HepG2 (cell line): ENCODE data around the gene CDKL2. TPM values are rescaled to one million over a fixed set of nuclear protein-coding genes. Genes with fewer than 3 reads are reported as not detected.

ENCODE experiments used
- ADNP ChIP-seq: sonication (generic); formaldehyde crosslinking; IDR thresholded peaks from 2 replicates; pipeline ENCODE4 v1.4.0; 2020; ENCODE audit warnings: missing genetic modification reagents
- ATAD3A ChIP-seq: sonication (generic); formaldehyde crosslinking; IDR thresholded peaks from 2 replicates; pipeline ENCODE4 v1.4.0; 2020; ENCODE audit warnings: missing genetic modification reagents
- BRCA1 ChIP-seq: sonication (generic); formaldehyde crosslinking; IDR thresholded peaks from 2 replicates; pipeline ENCODE4 v1.4.0; 2020; ENCODE audit warnings: missing genetic modification reagents
- FOXK2 ChIP-seq: fragments of 450-650 bp; IDR thresholded peaks from 2 replicates; pipeline ENCODE4 v1.6.1; 2016
- GATA4 ChIP-seq: sonication (generic); IDR thresholded peaks from 2 replicates; pipeline ENCODE4 v1.6.1; 2016; ENCODE audit warnings: antibody characterized with exemption, low read depth, borderline replicate concordance
- GPBP1L1 ChIP-seq: sonication (generic); formaldehyde crosslinking; IDR thresholded peaks from 2 replicates; pipeline ENCODE4 v1.5.0; 2020; ENCODE audit warnings: mild to moderate bottlenecking, missing genetic modification reagents
- HNRNPH1 ChIP-seq: fragments of 200-400 bp; formaldehyde crosslinking; optimal IDR thresholded peaks from 2 replicates; pipeline ENCODE3; 2017; ENCODE audit warnings: mild to moderate bottlenecking, low read depth, low read length
- IKZF5 ChIP-seq: IDR thresholded peaks from 2 replicates; pipeline ENCODE4 v1.6.1; 2018; ENCODE audit warnings: missing genetic modification reagents, mild to moderate bottlenecking, missing compliant biosample characterization
- NR1H2 ChIP-seq: sonication (generic); formaldehyde crosslinking; IDR thresholded peaks from 2 replicates; pipeline ENCODE4 v1.8.1; 2022; ENCODE audit warnings: low read depth, missing genetic modification reagents, borderline replicate concordance
- PLRG1 ChIP-seq: fragments of 450-650 bp; conservative IDR thresholded peaks from 2 replicates; pipeline ENCODE4 v1.6.1; 2016
- SRF ChIP-seq: IDR thresholded peaks from 2 replicates; pipeline ENCODE4 v1.6.1; 2011; ENCODE audit warnings: mild to moderate bottlenecking, low read depth, low read length, moderate library complexity
- THRA ChIP-seq: sonication (generic); formaldehyde crosslinking; IDR thresholded peaks from 2 replicates; pipeline ENCODE4 v1.4.0; 2020; ENCODE audit warnings: missing genetic modification reagents, borderline replicate concordance
- ZBTB3 ChIP-seq: sonication (generic); formaldehyde crosslinking; IDR thresholded peaks from 2 replicates; pipeline ENCODE4 v1.4.0; 2020; ENCODE audit warnings: low read depth, mild to moderate bottlenecking, moderate library complexity, missing genetic modification reagents, borderline replicate concordance
- ZFP36L1 ChIP-seq: sonication (generic); formaldehyde crosslinking; IDR thresholded peaks from 2 replicates; pipeline ENCODE4 v1.8.0; 2022; ENCODE audit warnings: mild to moderate bottlenecking, missing genetic modification reagents, moderate library complexity
- ZHX1 ChIP-seq: sonication (generic); formaldehyde crosslinking; IDR thresholded peaks from 2 replicates; pipeline ENCODE4 v1.8.1; 2022; ENCODE audit warnings: low read depth, mild to moderate bottlenecking, missing genetic modification reagents
- ZNF580 ChIP-seq: IDR thresholded peaks from 2 replicates; pipeline ENCODE4 v1.6.1; 2016; ENCODE audit warnings: low read depth, borderline replicate concordance
- ZNF720 ChIP-seq: sonication (generic); formaldehyde crosslinking; IDR thresholded peaks from 2 replicates; pipeline ENCODE4 v1.4.0; 2020; ENCODE audit warnings: missing genetic modification reagents
- ZNF781 ChIP-seq: sonication (generic); formaldehyde crosslinking; IDR thresholded peaks from 2 replicates; pipeline ENCODE4 v1.5.1; 2020; ENCODE audit warnings: borderline replicate concordance, mild to moderate bottlenecking, missing genetic modification reagents; ENCODE audit errors: not compliant biosample characterization
- ZNF800 ChIP-seq: sonication (generic); formaldehyde crosslinking; IDR thresholded peaks from 2 replicates; pipeline ENCODE4 v1.4.0; 2020; ENCODE audit warnings: missing genetic modification reagents
- ZSCAN12 ChIP-seq: sonication (generic); formaldehyde crosslinking; IDR thresholded peaks from 2 replicates; pipeline ENCODE4 v1.9.0; 2021; ENCODE audit warnings: mild to moderate bottlenecking, missing genetic modification reagents
- polyA plus RNA-seq, 8 experiments: library from polyadenylated mRNA; depleted of rRNA in 3 of 8; stranded (reverse) in 7 of 8; unstranded in 1 of 8; fragments of >200 nt; fragmentation: Illumina TruSeq in 4 of 8; extraction: Trizol in 4 of 8; gene quantifications; 2 replicates each; pipeline versions ENCODE4 v1.2.1 to v1.2.3, GENCODE V29; 2011 to 2016; ENCODE audit warnings: low read depth in 4 of 8, missing spikeins in 1 of 8, mixed read lengths in 1 of 8; ENCODE audit not compliant: insufficient read depth in 1 of 8
- total RNA-seq, 5 experiments: library from RNA; depleted of rRNA; stranded (reverse); fragments of >200 nt; fragmentation: Illumina TruSeq; extraction: Trizol; gene quantifications; 2 replicates each; pipeline ENCODE4 v1.2.3, GENCODE V29; 2016; ENCODE audit warnings: low read depth in 1 of 5

Gene CDKL2
- total and polyA plus RNA-seq, 2 of the 13 experiments (the other 11 are each of a cell fraction or from before 2014, with no cell fraction given): not detected

GRCh38 chr4:75673027-75673958 lies 43.0 kb upstream of the CDKL2 start, which contains the start of gene G3BP2 (continued):
- TF ChIP-seq ZNF580 (CRISPR knock-in tag) (peak; percentile 57; the same call in 1 of the 2 replicates), FOXK2 (no peak), THRA (0 out of 2 replicates have a peak, but pooled peaks have one; percentile 15), SRF (no peak), BRCA1 (CRISPR knock-in tag) (peak; percentile 72; the same call in 1 of the 2 replicates), ZNF781 (CRISPR knock-in tag) (no peak), ZSCAN12 (CRISPR knock-in tag) (no peak; the same call in 1 of the 2 replicates), HNRNPH1 (no peak), ADNP (CRISPR knock-in tag) (no peak), IKZF5 (peak; percentile 69), NR1H2 (CRISPR knock-in tag) (no peak), ZFP36L1 (no peak), ZHX1 (CRISPR knock-in tag) (peak; percentile 47; the same call in 1 of the 2 replicates), ATAD3A (CRISPR knock-in tag) (no peak), GATA4 (peak; percentile 49; the same call in 1 of the 2 replicates), ZBTB3 (CRISPR knock-in tag) (no peak), ZNF720 (CRISPR knock-in tag) (no peak), GPBP1L1 (CRISPR knock-in tag) (no peak), ZNF800 (CRISPR knock-in tag) (peak; percentile 59; the same call in 1 of the 2 replicates), PLRG1 (no peak)
